ENCODE results near the gene TUBGCP6. TPM values are rescaled to one million over a fixed set of nuclear protein-coding genes. Genes with fewer than 3 reads are reported as not detected.
"Not testable (repeated sequence)": the region's sequence is repeated elsewhere in the genome, so short reads cannot be mapped to it uniquely, and the experiment has no call there.

Gene TUBGCP6
- total RNA-seq, 2 donors from 2014 or later, result 19.2 to 33.4 TPM

DNA sequence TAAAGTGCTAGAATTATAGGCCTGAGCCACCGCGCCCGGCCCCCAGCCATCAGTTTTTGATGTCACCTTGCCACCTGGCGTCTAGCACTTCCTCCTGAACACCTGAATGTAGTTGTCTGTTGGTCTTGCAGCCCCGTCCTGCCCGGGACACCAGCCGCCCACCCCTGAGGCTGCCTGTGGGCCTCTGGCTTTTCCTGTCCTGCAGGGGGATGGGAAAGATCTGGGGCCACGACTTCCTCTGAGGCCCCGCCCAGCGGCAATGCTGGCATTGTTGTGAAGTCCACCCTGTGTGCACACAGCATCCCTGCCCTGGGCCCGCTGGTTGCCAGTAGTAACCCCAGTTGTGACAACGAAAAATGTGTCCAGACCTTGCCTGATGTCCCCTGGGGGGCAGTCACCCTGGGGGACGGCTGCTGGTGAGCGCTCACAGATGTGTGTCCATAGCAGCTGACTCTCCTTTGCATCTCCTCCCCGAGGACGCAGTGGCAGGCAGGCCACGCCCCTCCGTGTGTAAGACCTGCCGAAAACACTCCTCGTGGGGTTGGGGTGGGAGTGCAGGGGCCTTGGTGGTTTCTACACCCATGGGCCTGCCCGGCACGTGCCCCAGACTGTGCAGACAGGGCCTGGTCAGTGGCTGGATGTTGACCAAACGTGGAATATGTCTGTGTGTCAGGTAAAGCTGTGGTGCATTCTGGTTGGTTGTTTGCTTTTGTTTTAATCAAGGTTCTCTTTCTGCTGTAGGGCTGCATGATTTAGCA lies 37.3 kb downstream of the TUBGCP6 start:
- Histone ChIP-seq H3K36me3 (peaks cover 5% of the 10 kb centered on the region), H3K27ac (no peak overlapping the region), H3K9ac (ENCODE audit: low read depth in 2 of 2, low read length in 2 of 2) (no peak overlapping the region), H3K4me3 (no peak overlapping the region), H3K27me3 (no peaks in the 10 kb centered on the region), H3K9me3 (no peaks in the 10 kb centered on the region), H3K4me1 (no peaks in the 10 kb centered on the region)
- no peak for TF ChIP-seq CTCF (IDR thresholded peaks at IDR 0.05)
- no peak for DNase-seq
- intact Hi-C loops (cut with DNase I), result loop anchor here (2.0 kb wide), 1 partner anchor 57 kb away; no protein-coding TSS in a partner anchor

GRCh38 chr22:50206599-50206998 lies 38.2 kb downstream of the TUBGCP6 start:
- Histone ChIP-seq H3K9me3 (no peaks in the 10 kb centered on the region), H3K27ac (no peak overlapping the region), H3K36me3 (peaks cover 5% of the 10 kb centered on the region), H3K27me3 (no peaks in the 10 kb centered on the region), H3K4me3 (no peak overlapping the region), H3K9ac (ENCODE audit: low read depth in 2 of 2, low read length in 2 of 2) (no peak overlapping the region), H3K4me1 (peaks cover 7% of the 10 kb centered on the region)
- intact Hi-C loops (cut with DNase I), result no loop called here
- DNase-seq, result no peak
- no peak for TF ChIP-seq CTCF (IDR thresholded peaks at IDR 0.05)

- Histone ChIP-seq H3K27me3 (no peaks in the 10 kb centered on the region), H3K4me1 (peaks cover 7% of the 10 kb centered on the region), H3K27ac (no peak overlapping the region), H3K4me3 (no peak overlapping the region), H3K9ac (ENCODE audit: low read depth in 2 of 2, low read length in 2 of 2) (no peak overlapping the region), H3K36me3 (peaks cover 5% of the 10 kb centered on the region), H3K9me3 (no peaks in the 10 kb centered on the region)
- no peak for TF ChIP-seq CTCF (IDR thresholded peaks at IDR 0.05)
- intact Hi-C loops (cut with DNase I), result no loop called here
- DNase-seq, result no peak
Observed at GRCh38 chr22:50205781-50206569, 38.8 kb downstream of the TUBGCP6 start.

- H3K36me3 ChIP-seq; H3K27ac ChIP-seq; H3K9ac ChIP-seq (ENCODE audit: low read depth in 2 of 2, low read length in 2 of 2); DNase-seq; H3K9me3 ChIP-seq; intact Hi-C loops (cut with DNase I); H3K4me3 ChIP-seq; H3K27me3 ChIP-seq; H3K4me1 ChIP-seq: not testable (repeated sequence)
Observed at GRCh38 chr22:50204998-50205397, 39.8 kb downstream of the TUBGCP6 start.

DNA sequence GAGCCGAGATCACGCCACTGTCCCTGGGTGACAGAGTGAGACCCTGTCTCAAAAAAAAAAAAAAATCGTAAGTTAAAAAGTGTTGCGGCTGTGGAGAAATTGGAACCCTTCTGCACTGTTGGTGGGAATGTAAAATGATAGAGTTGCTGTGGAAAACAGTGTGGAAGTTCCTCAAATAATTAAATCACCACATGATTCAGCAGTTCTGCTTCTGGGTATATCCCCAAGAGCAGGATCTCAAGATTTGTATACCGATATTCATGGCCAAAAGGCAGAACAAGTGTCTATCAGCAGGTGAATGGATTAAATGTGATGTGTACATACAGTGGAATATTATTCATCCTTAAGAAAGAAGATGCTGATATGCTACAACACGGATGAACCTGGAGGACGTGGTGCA lies 40.3 kb downstream of the TUBGCP6 start:
- peaks cover 7% of the 10 kb centered on the region for H3K4me1 ChIP-seq
- H3K27me3 ChIP-seq, result no peaks in the 10 kb centered on the region
- H3K9me3 ChIP-seq, result no peaks in the 10 kb centered on the region
- H3K27ac ChIP-seq, result no peak overlapping the region
- intact Hi-C loops (cut with DNase I), result no loop called here
- TF ChIP-seq CTCF (IDR thresholded peaks at IDR 0.05), result no peak
- DNase-seq, result no peak
- no peaks in the 10 kb centered on the region for H3K36me3 ChIP-seq
- no peak overlapping the region for H3K4me3 ChIP-seq
- H3K9ac ChIP-seq (ENCODE audit: low read depth in 2 of 2, low read length in 2 of 2), result no peak overlapping the region

DNA sequence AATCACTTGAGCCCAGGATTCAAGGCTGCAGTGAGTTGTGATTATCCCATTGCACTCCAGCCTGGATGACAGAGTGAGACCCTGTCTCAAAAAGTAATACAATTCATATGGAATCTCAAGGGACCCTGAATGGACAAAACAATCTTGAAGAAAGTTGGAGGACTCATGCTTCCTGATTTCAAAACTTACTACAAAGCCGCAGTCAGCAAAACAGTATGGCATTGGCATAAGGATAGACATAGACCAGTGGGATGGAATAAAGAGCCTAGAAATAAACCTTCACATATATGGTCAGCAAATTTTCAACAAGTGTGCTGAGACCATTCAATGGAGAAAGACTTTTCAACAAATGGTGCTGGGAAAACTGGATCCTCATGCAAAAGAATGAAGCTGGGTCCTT lies 41.5 kb downstream of the TUBGCP6 start:
- no peak overlapping the region for H3K4me3 ChIP-seq
- no peaks in the 10 kb centered on the region for H3K27me3 ChIP-seq
- DNase-seq, result no peak
- H3K9me3 ChIP-seq, result no peaks in the 10 kb centered on the region
- TF ChIP-seq CTCF (IDR thresholded peaks at IDR 0.05), result no peak
- no peak overlapping the region for H3K27ac ChIP-seq
- H3K36me3 ChIP-seq, result no peaks in the 10 kb centered on the region
- peaks cover 7% of the 10 kb centered on the region for H3K4me1 ChIP-seq
- H3K9ac ChIP-seq (ENCODE audit: low read depth in 2 of 2, low read length in 2 of 2), result no peak overlapping the region
- intact Hi-C loops (cut with DNase I), result no loop called here
